ENCODE results near the gene UBE3B.

The UBE3B gene

DNA sequence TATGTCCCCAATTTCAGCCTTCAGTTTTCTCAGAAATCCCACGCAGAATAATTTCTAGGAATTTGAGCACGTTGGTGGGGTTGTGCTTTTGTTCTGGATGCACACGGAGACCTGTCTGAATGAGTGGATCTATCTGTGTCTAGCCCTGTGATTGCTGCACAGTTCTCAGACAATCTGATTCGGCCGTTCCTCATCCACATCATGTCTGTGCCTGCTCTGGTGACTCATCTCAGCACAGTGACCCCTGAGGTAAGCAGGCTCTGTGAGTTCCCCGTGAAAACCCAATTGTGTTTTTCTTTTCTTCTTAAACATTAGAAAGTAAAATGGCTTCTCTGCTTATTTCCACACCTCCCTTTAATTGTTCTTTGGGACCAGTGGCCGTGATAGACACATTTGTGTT, 20.2 kb downstream of the UBE3B start:
- DNase-seq, result no peak

DNA sequence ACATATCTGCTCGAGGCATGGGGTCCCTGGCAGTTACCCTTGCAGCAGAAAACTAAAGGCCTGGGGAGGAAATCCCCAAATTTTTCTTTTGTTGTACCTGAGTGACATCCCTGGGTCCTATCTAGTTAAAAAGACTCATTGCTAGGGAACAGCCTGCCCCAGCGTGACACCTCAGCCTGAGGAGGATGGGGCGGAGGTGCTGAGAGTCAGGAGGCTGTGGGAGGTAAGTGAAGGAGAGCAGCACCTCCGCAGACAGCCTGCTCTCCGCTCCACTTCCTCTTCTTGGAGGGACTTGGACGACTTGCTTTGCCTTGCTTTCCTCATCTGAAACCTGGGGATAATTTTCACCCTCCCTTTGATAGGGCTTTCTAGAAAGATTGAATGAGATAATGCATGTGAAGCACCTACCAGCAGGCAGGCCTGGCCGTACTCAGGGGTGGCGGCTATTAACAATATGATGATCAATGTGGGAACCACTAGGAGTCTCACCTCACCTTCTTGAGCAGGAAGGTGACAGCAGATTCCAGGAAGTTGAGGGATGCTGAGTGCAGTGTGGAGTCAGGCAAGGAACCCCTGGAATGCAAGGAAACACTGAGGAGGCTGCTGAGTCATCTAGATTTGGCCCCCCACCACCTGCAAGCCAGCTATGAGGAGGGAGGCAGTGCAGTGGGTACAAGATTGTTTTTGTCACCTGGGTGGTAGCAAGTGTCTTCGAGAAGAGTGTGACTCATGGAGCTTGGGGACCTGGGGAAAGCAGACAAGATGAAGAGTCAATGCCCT, 23.2 kb downstream of the UBE3B start:
- DNase-seq, result no peak

DNA sequence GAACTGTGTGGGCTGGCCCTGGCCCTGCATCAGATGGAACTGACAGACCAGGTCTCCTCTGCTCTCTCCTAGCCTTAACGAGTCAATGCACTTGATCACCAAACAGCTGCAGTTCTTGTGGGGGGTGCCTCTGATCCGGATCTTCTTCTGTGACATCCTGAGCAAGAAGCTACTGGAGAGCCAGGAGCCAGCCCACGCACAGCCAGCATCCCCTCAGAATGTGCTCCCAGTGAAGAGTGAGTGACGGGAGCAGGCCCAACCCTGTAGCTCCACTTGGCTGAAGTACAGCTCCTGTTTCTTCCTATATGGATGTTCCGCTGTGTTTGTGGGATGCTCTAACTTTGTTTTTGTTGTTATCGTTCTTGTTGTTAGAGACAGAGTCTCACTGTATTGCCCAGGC, 23.9 kb downstream of the UBE3B start:
- DNase-seq, result no peak

DNA sequence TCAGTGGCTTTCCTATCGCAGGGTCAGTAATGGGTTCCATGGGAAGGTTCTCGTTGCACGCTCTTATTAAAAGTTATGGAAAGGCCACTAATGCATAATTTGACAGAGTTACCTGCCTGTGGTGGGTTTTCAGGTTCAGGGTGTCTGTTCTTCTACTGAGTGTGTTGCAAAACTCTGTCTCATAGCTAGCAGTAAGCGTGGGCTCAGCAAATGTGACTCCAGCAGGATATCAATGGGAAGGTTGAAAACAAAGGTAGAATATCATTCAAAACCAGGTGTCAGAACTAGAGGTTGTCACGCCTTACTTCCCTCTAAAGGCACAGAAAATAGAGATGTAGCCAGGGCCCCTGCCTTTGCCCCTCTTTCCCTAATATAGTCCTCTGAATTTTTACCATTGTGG, 24.9 kb downstream of the UBE3B start:
- DNase-seq, result no peak

DNA sequence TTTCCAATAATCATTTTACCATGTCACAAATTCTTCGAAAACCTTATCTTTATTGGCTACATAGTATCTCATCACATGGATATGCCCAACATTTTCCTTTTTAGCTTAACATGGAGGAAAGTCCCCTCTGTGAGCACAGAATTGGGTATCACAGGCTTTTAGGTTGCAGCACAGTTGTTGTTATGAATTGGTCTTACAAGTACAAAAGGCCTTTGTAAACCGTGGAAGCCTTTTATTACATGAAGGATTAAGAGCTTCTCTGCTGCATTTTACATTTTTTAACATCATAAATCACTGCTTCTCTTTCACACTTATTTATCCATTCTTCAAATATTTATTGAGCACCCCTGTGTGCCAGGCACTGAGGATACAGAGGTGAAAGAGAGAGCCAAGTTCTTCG, 26.2 kb downstream of the UBE3B start:
- no peak for DNase-seq

DNA sequence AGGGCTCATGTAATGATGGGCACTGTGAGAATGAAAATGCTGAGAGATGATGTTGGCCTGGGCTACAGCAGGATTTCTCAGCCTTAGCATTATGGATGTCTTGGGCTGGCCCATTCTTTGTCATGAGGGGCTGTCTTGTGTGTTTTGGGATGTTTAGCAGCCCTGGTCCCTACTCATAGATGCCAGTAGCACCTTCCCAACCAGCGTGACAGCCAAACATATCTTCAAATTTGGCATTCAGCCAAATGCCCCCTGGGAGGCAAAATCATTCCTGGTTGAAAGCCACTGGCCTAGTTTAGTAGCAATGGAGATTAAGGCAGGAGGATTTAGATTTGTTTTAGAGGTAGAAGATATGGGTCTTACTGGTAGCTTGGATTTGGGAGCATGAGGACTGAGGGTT, 26.6 kb downstream of the UBE3B start:
- no peak for DNase-seq

DNA sequence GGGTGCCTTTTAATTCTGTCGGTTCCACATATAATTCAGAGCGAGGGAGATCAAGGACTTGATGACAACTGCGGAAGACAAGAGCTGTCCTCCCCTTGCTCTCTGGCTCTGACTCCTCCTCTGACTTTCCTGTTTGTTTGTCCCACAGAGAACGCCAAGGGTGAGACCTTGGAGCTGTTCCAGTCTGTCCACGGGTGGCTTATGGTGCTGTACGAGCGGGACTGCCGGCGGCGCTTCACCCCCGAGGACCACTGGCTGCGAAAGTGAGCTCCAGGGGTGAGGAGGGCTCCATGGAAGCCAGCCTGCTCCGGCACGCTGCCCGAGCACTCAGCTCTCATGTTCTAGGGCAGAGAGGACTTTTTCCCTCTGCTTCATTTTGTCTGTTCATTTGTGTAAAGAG, 32.8 kb downstream of the UBE3B start:
- no peak for DNase-seq

DNA sequence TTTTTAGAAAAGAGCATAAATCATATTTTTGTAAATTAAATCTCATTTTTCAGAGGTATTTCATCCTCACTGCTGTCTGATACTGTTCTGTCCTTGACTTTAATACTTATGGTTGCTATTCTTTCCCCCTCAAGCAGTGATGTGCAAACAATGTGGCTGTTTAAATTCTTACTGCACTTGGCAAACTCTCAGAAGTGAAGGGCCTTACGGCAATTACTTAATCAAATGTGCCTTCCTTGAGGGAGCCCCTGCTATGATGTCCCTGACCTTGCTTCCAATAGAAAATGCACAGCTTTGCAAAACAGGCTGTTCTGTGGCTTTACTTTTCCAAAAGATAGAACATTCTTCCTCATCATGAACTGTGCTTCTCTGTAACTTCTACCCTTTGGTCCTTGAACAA, 35.2 kb downstream of the UBE3B start:
- DNase-seq, result no peak

DNA sequence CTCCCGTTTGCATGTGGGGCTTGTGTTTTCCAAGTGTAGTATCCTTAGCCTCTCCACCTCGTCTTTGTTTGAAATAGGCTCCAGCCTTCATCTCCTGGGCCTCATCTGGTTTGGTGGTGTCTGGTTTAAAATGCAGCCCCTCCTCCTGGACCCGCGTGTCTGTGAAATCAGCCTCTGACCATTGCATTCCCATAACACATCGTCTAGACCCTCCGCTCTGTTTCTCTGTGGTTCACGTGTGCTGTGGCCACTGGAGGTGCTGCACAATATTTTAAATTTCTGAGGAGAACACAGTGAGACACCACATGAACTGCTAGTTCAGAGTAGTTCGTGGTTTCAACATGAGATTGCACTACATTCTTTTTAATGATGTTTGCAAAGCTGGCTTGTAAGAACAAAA, 35.6 kb downstream of the UBE3B start:
- DNase-seq, result no peak

DNA sequence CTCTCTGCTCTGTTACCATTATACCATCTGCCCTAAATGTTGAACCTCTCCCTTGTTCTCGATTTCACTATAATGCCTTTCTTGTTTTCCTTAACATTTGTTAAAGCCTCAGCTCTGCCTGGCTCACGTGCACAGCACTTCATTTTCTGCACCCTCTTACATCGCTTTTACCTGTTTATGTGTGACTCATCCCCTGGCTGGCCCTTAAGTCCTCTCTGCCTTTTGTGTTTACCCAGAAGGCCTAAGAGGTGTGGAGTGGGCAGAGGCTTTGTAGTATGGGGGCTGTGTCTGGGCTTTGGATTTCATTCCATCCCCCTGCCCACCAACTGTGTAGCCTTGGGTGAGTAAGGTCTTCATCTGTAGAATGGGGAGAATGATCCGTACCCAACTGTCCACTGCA, 36.5 kb downstream of the UBE3B start:
- peak; percentile 1 for DNase-seq

DNA sequence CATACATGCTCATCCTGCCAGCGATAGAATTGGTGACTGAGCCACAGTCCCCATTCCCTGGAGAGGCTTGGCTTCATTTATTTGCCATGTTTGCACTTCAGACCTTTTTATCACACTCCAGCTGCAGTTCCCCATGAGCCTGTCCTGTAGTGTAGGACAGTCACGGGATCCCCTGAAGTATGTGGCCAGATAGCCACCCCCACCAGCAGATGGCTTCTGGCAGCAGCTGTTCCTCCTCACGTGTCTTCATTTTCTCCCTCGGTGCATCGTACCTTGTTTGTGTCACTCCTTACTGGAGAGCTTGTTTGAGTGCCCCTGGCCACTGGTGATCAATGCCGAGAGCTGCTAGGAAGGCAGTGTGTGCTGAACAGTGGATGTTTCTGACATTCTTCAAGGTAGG, 40.2 kb downstream of the UBE3B start:
- no peak for DNase-seq

DNA sequence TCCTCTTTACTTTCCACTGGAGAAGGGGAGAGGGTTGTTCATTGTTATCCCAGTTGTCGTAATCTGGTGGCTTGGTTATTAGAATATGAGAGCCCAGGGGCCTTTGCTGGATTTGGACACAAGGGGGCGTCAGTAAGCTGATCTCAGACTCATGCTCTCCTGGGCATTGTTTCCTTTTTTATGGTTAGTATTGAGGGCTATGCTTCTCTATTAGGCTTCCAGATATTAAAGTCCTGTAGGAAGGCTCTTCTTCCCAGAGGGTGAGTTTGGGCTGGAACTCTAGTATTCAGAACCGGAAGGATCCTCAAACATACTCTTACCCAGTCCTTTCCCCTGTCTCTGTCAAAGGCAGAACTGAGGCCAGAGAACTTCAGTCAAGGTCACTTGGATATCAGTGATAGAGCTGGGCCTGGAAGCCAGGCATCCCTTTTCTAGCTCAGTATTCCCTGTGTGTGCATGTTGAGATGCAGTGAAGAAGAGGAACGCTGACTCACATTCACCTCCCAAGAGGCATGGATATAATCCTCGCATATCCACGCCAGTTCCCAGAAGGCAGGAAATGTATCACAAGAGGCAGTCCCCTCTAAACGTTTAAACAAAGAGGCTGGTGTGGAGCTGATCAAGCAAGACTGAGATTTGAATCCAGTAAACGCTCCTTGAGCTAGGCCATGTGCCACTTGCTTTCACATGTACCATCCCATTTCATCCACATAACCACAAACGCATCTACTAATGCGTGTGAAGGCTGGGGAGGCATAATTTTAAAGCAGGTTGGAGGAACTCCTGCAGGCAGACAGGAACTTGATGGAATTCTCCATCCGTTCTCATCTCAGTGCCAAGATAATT, 41.6 kb downstream of the UBE3B start:
- no peak for DNase-seq

DNA sequence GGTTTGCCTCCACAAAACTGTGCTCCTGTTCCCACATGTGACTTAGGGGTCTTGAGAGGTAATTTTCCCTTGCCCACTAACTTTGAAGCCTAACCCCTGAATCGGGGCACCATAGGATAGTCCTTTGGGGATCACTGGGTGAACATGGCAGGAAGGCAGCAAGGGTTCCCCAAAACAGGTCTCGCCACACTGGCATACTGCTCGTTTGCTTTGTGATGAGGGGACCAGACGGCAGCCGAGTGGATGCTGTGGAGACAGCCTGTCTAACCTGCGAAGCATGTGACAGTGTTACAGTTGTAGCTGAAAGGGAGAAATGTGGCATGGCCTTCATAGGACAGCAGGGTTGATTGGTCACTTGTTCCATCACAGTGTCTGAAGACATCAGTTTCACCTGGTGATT, 42.4 kb downstream of the UBE3B start:
- DNase-seq, result no peak

DNA sequence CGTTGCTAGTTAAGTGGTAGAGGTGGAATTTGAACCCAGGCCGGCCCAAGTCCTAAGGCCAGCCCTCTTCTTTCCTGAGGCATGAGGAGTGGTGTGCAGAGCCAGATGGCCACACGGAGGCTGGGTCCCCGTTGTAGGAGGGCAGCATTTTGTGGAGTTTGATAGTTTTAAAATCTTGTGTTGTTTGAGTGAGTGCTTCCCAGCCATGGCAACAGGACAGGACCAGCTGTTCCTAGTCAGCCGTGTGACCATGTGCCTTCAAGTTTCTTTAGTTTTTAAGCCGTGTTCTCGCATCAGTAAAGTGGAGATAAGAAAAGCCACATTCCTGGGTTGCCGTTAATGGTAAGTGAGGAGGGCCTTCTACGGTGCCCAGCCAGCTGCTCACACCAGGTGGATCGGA, 44.4 kb downstream of the UBE3B start:
- DNase-seq, result no peak

DNA sequence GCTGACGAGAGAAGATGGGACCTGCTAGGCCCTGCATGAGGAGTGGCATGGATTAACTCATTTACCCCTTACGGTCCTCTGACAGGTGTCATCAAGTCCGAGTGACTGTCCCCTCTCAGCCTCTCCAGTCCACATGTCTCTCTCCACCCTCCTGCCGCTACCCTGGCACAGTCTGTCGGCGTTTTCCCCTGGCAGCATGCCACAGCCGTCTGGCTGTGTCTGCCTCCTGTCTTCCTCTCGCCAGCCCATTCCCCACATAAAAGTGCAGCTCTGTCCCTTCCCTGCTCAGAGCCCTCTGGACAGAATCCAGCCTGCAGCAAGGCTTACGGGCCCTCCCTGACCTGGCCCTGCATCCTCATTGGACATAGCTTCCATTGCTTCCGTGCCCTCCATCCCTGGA, 45.6 kb downstream of the UBE3B start:
- DNase-seq, result no peak

DNA sequence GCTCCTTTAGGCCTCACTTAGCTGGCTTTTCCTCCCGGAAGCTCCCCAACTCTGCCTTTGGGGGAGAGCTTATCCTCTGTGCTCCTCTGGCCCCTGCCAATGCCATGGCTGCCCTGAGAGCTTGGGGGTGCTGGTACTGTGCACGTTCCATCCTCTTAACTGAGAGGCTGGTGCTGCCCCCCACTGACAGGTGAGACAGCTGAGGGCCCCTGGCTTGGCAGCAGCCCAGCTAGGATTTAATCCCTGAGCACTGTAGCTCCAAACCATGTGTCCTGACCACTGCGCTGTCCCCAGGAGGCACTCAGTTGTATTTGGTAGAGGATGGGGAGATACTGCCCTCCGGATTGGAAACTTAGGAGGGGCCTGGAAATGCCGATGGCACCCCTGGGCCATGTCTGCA, 46.1 kb downstream of the UBE3B start:
- no peak for DNase-seq

DNA sequence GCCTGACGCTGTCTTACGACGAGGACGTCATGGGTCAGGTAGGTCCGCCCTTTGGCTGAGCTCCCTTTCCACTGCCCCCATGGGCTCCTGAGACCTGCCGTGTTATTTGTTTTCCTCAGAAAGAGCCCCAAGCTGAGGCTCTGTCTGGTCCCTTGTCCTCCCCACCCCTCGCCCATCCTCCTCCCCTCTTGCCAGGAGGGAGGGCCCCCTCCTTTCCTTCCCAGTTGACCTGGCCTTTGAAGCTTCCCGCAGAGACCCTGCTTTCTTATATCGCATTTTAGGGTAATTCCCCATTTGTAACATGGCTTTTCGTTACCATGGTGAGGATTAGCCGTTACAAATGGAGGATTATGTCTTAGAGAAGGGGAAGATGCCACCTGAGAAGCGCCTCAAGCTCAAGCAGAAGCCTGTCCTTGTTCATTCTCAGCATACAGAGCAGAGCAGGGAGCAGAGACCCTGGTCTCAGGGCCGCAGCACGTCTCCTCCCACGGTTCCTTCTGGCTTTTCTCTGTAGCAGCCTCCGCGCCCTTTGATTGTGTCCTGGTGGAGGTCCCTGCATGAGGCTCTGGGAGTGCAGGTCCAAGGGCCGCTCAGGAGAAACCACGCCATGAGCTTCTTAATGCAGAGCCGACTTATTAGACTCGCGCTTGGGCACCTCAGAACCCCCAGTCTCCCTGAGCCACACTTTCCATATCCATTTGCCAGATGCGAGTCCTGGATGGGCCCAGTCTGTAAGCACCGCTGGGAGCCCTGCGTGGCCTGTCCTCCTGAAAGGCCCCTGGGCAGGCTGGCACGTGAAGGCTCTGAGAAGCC, 47.2 kb downstream of the UBE3B start:
- DNase-seq, result no peak

DNA sequence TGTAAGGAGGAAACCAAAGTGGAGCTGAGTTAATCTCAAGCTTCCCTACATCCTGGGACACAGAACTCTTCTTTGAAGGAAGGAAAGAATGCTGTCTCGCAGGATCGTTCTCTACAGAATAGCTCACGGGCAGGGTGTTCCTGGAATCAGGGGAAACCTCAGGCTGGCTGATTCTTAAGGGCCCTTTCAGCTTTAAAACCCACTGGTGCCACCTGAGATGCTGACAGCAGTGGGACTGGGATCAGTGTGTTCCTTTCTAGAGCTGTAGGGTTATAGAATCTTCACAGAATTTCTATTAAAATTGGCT, 47.8 kb downstream of the UBE3B start:
- DNase-seq, result no peak

DNA sequence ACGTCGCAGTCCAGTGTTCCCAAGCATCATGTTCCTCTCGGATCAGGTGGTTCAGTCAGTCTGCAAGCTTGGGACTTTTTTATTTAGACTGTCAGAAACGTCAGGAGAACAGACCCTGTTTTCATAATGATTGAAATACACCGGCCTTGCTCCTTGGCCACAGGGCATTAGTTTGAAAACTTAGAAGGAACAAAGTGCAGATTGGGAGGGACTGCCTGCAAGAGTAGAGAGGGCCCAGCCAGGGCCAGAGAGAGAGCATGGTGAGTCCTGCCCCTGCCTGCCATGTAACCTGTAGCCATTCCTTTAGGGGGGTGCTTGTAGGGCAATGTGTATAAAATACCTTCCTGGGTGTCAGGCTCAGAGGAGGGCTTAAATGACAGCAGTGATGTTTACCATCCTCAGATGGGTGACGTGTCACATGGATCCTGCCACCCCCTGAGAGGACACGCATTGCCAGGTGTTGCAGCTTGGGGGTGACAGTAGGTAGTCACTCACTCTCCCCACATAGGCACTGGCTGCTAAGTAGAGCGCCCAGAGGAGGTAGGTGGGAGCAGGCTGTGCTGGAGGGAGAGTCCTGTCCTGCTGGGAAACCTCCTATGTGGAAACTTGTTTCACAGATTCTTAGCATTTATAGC, 50.2 kb downstream of the UBE3B start:
- no peak for DNase-seq

DNA sequence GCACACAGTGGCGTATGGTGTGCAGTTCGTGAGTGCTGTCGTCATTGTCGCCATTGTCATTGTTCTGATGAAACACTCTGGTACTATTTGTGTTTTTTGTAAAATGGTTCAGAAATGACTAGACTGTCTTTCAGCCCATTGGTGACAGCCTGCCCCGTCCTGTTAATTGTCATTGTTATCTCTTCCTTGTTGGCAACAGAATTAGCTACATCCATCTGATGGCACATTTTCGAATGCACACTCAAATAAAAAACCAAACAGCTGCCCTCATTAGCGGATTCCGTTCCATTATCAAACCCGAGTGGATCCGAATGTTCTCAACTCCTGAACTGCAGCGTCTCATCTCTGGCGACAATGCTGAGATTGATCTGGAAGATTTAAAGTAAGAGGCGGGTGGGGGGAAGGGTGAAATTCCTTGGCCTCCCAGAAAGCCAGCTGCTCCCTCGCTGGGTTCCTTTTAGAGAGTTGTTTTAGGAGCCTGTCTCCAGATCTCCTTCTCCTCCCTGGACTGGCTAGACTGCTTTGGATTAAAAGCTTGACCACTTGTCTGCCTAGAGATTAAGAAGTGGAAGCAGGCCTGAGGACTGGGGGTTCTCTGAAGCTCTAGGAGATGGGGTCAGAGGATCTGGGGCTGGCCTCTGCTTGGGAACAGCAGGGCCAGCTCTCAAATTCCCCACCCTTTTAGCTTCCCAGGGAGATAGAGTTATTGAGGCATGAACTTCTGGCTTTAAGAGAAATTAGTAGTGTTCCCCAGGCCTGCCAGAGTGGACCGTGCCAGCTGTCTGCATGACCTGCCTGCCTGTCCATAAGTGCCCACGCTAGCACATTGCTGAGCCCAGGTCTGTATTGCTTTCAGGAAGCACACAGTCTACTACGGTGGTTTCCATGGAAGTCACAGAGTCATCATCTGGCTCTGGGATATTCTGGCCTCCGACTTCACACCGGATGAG, 52.5 kb downstream of the UBE3B start:
- no peak for DNase-seq

DNA sequence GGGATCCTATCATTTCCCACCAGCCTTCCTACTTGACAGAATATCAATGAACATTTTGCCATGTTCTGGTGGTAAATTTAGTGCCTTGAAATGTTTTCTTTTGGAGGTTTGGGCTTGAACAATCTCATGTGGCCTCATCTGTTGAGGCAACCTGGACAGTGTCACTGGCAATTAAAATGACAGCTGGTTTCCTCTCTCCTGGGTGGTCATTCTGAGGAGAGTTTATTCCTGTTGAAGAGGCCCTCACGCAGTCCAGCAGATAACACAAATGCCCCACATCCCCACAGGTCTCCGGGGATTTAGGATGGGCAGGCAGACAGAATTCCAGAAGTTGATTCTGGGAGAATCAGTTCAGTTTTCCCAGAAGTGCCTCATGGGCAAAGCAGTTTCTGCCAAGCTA, 54.0 kb downstream of the UBE3B start:
- DNase-seq, result no peak

All from NCI-H1436 treated with DMSO at 0.1 percent for 48 hours (cell line).